SK-N-SH treated with all-trans-retinoic acid at 6 μM for 48 hours (cell line): Measurements from ENCODE around the gene CAPN12.
"Not testable (repeated sequence)": the region's sequence is repeated elsewhere in the genome, so short reads cannot be mapped to it uniquely, and the experiment has no call there.

Source experiments
- ARNTL ChIP-seq: fragments of 450-650 bp; formaldehyde crosslinking; IDR thresholded peaks from 2 replicates; pipeline ENCODE4 v1.5.0; 2020; ENCODE audit warnings: low read depth, mild to moderate bottlenecking, moderate library complexity, borderline replicate concordance
- CREB5 ChIP-seq: fragments of 250-450 bp; sonication (Bioruptor Pico); IDR thresholded peaks from 2 replicates; pipeline ENCODE4 v1.5.1; 2020; ENCODE audit warnings: low read depth, mild to moderate bottlenecking, moderate library complexity
- ESRRG ChIP-seq: fragments of 250-450 bp; sonication (Bioruptor Pico); IDR thresholded peaks from 2 replicates; pipeline ENCODE4 v1.6.1; 2021; ENCODE audit warnings: mild to moderate bottlenecking
- GLIS3 ChIP-seq: fragments of 250-450 bp; sonication (Bioruptor Pico); IDR thresholded peaks from 2 replicates; pipeline ENCODE4 v1.5.0; 2020; ENCODE audit warnings: mild to moderate bottlenecking, moderate library complexity
- PATZ1 ChIP-seq: fragments of 250-450 bp; sonication (Bioruptor Pico); IDR thresholded peaks from 2 replicates; pipeline ENCODE4 v1.8.0; 2020; ENCODE audit warnings: mild to moderate bottlenecking, moderate library complexity, borderline replicate concordance
- RARB ChIP-seq: fragments of 250-450 bp; sonication (Bioruptor Pico); IDR thresholded peaks from 2 replicates; pipeline ENCODE4 v1.8.0; 2021; ENCODE audit warnings: mild to moderate bottlenecking, moderate library complexity
- SNAI2 ChIP-seq: fragments of 250-450 bp; sonication (Bioruptor Pico); IDR thresholded peaks from 2 replicates; pipeline ENCODE4 v1.5.0; 2020; ENCODE audit warnings: mild to moderate bottlenecking, moderate library complexity
- ZC3H10 ChIP-seq: fragments of 250-450 bp; sonication (Bioruptor Pico); IDR thresholded peaks from 2 replicates; pipeline ENCODE4 v1.5.1; 2021; ENCODE audit warnings: mild to moderate bottlenecking, moderate library complexity
- ZFP3 ChIP-seq: fragments of 250-450 bp; sonication (Bioruptor Pico); IDR thresholded peaks from 2 replicates; pipeline ENCODE4 v1.5.0; 2020; ENCODE audit warnings: mild to moderate bottlenecking, moderate library complexity
- ZFP30 ChIP-seq: fragments of 450-650 bp; formaldehyde crosslinking; IDR thresholded peaks from 2 replicates; pipeline ENCODE4 v1.5.0; 2022; ENCODE audit warnings: mild to moderate bottlenecking, moderate library complexity
- ZNF565 ChIP-seq: fragments of 450-650 bp; formaldehyde crosslinking; conservative IDR thresholded peaks from 2 replicates; pipeline ENCODE4 v1.5.0; 2020; ENCODE audit warnings: low read depth, mild to moderate bottlenecking, moderate library complexity
- ZNF70 ChIP-seq: fragments of 450-650 bp; formaldehyde crosslinking; IDR thresholded peaks from 2 replicates; pipeline ENCODE4 v1.5.0; 2020; ENCODE audit warnings: mild to moderate bottlenecking, moderate library complexity

DNA sequence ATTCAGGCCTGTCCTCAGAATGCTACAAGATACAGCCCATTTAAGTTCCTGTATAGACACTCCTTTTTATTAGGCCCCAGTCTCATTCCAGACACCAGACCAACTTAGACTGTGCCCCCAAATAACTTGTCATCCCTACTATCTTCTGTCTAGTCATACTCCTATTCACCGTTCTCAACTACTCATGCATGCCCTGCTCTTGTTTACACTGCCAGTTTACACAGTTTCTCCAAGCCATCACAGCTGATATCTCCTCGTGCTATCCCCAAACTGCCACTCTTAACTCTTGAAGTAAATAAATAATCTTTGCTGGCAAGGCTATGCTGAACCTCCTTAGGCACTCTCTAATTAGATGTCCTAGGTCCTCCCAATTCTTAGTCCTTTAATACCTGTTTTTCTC is 9.9 kb upstream of the CAPN12 start:
- not testable (repeated sequence) for TF ChIP-seq GLIS3 (CRISPR knock-in tag); ARNTL; ZFP30 (CRISPR knock-in tag); RARB (CRISPR knock-in tag); ZNF70 (CRISPR knock-in tag); ZFP3; CREB5 (CRISPR knock-in tag); ZNF565; SNAI2 (CRISPR knock-in tag); PATZ1 (CRISPR knock-in tag); ZC3H10 (CRISPR knock-in tag); ESRRG (CRISPR knock-in tag)
